RWPE1 (cell line): Measurements from ENCODE around the gene CARD9.

Experiments
- CTCF ChIA-PET: fragments of 350-600 bp; sonication (Branson Sonifier 250); formaldehyde crosslinking; extraction: SDS; loops from one replicate; lab custom pipeline; 2021; lab: Yijun Ruan, JAX
- POLR2A ChIA-PET: fragments of 400-600 bp; formaldehyde crosslinking; extraction: SDS; loops from one replicate; lab custom pipeline; 2020; ENCODE audit warnings: antibody characterized with exemption; ENCODE audit not compliant: low non-redundant PET; lab: Yijun Ruan, JAX
- DNase-seq: peaks from one replicate; pipeline ENCODE4 v3.0.0; 2012; ENCODE audit warnings: low spot score
- H3K27ac ChIP-seq: fragments of 450-650 bp; 2 replicates; pipeline ENCODE4 v1.5.1; 2017
- TF ChIP-seq, protein P1 (sequence below): fragments of 450-650 bp; conservative IDR thresholded peaks from 2 replicates; pipeline ENCODE4 v1.5.1; 2017; ENCODE audit warnings: low read depth, mild to moderate bottlenecking

The CARD9 gene

GRCh38 chr9:136326761-136327303, 46.6 kb downstream of the CARD9 start:
- TF ChIP-seq, protein P1, sequence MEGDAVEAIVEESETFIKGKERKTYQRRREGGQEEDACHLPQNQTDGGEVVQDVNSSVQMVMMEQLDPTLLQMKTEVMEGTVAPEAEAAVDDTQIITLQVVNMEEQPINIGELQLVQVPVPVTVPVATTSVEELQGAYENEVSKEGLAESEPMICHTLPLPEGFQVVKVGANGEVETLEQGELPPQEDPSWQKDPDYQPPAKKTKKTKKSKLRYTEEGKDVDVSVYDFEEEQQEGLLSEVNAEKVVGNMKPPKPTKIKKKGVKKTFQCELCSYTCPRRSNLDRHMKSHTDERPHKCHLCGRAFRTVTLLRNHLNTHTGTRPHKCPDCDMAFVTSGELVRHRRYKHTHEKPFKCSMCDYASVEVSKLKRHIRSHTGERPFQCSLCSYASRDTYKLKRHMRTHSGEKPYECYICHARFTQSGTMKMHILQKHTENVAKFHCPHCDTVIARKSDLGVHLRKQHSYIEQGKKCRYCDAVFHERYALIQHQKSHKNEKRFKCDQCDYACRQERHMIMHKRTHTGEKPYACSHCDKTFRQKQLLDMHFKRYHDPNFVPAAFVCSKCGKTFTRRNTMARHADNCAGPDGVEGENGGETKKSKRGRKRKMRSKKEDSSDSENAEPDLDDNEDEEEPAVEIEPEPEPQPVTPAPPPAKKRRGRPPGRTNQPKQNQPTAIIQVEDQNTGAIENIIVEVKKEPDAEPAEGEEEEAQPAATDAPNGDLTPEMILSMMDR: no peak
- ChIA-PET POLR2A (no interaction called here), CTCF (interaction anchor here (1.0 to 1.8 kb wide), 3 partner anchors 9 to 15 kb away, joined by 4 to 6 read pairs (median 4); no protein-coding TSS in a partner anchor)
- peak overlapping the region; percentile 41 for H3K27ac ChIP-seq
- DNase-seq: no peak

- H3K27ac ChIP-seq: peak overlapping the region; percentile 30
- TF ChIP-seq, protein P1: no peak
- ChIA-PET CTCF (interaction anchor here (0.6 to 1.3 kb wide), 8 partner anchors 9 to 271 kb away, joined by 3 to 5 read pairs (median 4); partner anchors contain the start of gene DNLZ), POLR2A (no interaction called here)
- DNase-seq: no peak
Measured at GRCh38 chr9:136326061-136326760, 47.3 kb downstream of the CARD9 start.

DNA sequence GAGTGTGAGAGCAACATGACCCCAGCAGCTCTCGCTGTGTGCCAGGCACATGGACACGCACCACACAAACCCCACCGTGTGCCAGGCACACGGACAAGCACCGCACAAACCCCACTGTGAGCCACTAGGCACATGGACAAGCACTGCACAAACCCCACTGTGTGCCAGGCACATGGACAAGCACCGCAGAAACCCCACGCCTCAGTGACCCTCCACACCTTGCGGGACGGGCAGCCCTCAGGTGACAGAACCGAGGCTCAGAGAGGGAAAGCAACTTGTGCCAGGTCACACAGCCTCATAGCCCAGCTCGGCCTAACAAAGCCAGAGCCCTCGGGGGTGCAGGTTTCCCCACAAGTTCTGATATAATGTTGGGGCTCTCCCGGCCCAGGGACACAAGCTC, 48.1 kb downstream of the CARD9 start:
- DNase-seq: no peak
- CTCF ChIA-PET: interaction anchor here (0.6 to 1.9 kb wide), 7 partner anchors 8 to 272 kb away, joined by 3 to 6 read pairs (median 4); partner anchors contain the start of gene DNLZ
- TF ChIP-seq, protein P1: no peak
- POLR2A ChIA-PET: no interaction called here
- peak overlapping the region; percentile 30 for H3K27ac ChIP-seq

DNA sequence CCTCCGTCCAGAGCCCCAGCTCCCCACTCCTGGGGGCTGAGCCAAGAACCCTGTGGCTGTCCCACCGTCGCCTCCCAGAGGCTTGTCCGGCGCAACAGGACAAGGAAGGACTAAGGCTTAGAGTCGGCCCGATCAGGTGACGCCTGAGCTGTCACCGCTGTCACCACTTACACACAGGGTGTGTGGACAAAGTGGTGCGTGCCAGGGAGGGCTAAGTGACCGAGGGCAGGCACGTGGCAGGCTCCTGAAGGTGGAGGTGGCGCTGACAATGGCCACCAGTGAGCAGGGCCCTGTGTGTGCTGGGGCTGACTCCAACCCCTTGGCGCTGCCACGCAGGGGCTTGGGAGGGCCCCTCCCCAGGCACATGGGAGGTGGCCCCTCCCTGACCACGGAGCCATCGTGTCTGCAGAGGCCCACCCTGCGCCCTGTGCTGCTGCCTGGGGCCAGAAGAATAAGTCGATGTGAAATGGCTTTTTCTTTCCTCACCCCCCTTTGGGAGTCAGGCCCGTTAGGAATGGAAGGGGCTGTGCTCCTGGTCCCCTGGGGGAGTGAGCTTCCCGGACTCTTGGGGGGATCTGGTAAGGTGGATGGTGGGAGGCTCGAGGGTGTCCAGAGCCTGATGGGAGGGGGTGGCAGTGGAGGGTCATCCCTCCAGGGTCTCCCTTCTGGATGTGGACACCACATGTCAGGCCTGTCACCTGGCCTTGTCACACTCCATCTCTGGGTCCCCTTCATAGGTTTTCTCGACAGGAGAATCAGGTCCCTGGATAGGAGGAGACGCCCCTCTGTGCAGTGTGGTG, 48.8 kb downstream of the CARD9 start:
- ChIA-PET POLR2A (no interaction called here), CTCF (interaction anchor here (0.5 to 2.6 kb wide), 7 partner anchors 13 to 307 kb away, joined by 3 to 11 read pairs (median 3); no protein-coding TSS in a partner anchor)
- DNase-seq: no peak
- H3K27ac ChIP-seq: peak overlapping the region; percentile 30
- TF ChIP-seq, protein P1: no peak

DNA sequence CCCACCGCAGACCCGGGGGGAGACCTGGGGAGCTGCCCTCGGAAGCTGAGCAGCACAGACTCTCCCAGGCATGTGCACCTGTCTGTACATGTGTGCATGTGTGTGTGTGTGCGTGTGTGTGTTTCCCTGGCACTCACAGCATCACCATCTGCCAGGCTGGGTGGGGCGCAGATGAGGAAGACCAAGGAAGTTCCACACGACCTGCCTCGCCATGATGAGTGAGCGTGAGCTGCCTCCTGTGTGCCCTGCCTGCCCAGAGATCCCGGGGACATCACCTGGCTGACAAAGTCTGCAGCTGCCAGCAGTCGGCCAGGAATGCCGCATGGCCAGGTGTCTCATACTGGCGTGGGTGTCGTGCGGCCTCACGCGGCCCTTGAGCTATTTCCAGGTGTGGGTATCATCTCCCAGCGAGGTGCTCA, 50.1 kb downstream of the CARD9 start:
- TF ChIP-seq, protein P1: no peak
- no peak for DNase-seq
- POLR2A ChIA-PET: no interaction called here
- peak overlapping the region; percentile 14 for H3K27ac ChIP-seq
- CTCF ChIA-PET: interaction anchor here (0.6 to 2.6 kb wide), 7 partner anchors 10 to 308 kb away, joined by 3 to 12 read pairs (median 4); no protein-coding TSS in a partner anchor
